ENCODE results near the gene NBAS. TPM values are rescaled to one million over a fixed set of nuclear protein-coding genes. Genes with fewer than 3 reads are reported as not detected.

Gene NBAS
- total and polyA plus RNA-seq, 9 of the 15 experiments (the other 6 are each of a cell fraction or from before 2014, with no cell fraction given): 15.3 to 94.4 (median 69.9) TPM

- H4K20me1 ChIP-seq (replicated peaks; ENCODE audit: control insufficient read depth, insufficient read depth, low read length): no peaks in the 10 kb centered on the region
- DNase-seq (ENCODE audit: extremely low read depth in 1 of 4, low spot score in 3 of 4) (no peak), ATAC-seq (no peak), FAIRE-seq (no peak)
- no TSS peak for BruUV-seq (replicated peaks)
- TF ChIP-seq ETV1 (tag; conservative IDR thresholded peaks at IDR 0.05; ENCODE audit: low read depth) (no peak), TAF1 (IDR thresholded peaks at IDR 0.05; ENCODE audit: control insufficient read depth, extremely low read depth, insufficient read depth, low read length, severe bottlenecking) (no peak), SMARCE1 (IDR thresholded peaks at IDR 0.05) (no peak), NELFE (IDR thresholded peaks at IDR 0.05; ENCODE audit: insufficient read depth, insufficient read length) (no peak), SIN3A (IDR thresholded peaks at IDR 0.05; ENCODE audit: borderline replicate concordance in 2 of 2, control insufficient read depth in 1 of 2, low read depth in 2 of 2, low read length in 2 of 2) (no peak), NFXL1 (CRISPR knock-in tag; IDR thresholded peaks at IDR 0.05) (no peak), MED1 (CRISPR knock-in tag; IDR thresholded peaks at IDR 0.05; ENCODE audit: borderline replicate concordance) (no peak), ZSCAN32 (CRISPR knock-in tag; IDR thresholded peaks at IDR 0.05) (no peak), FOSL1 (tag; conservative IDR thresholded peaks at IDR 0.05) (no peak)
- TF ChIP-seq, protein P1, sequence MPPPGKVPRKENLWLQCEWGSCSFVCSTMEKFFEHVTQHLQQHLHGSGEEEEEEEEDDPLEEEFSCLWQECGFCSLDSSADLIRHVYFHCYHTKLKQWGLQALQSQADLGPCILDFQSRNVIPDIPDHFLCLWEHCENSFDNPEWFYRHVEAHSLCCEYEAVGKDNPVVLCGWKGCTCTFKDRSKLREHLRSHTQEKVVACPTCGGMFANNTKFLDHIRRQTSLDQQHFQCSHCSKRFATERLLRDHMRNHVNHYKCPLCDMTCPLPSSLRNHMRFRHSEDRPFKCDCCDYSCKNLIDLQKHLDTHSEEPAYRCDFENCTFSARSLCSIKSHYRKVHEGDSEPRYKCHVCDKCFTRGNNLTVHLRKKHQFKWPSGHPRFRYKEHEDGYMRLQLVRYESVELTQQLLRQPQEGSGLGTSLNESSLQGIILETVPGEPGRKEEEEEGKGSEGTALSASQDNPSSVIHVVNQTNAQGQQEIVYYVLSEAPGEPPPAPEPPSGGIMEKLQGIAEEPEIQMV (tag; conservative IDR thresholded peaks at IDR 0.05; ENCODE audit: low read depth): no peak
- no peaks in the 10 kb centered on the region for H3K9me1 ChIP-seq (ENCODE audit: control insufficient read depth, insufficient read depth, low read length)
- no peak overlapping the region for H3K27ac ChIP-seq (ENCODE audit: extremely low read depth, low read depth, low read length)
- no peak overlapping the region for H3K4me2 ChIP-seq (ENCODE audit: insufficient read depth, low read length)
- no peak overlapping the region for H3K4me3 ChIP-seq
- peaks cover 13 to 26% of the 10 kb centered on the region in 2 experiments for H3K4me1 ChIP-seq (replicated peaks in 1 of 2; ENCODE audit: control insufficient read depth in 2 of 2, insufficient read depth in 2 of 2, low read length in 2 of 2)
- H3K79me2 ChIP-seq (ENCODE audit: control insufficient read depth, insufficient read depth, low read length): peaks cover 19% of the 10 kb centered on the region
- ChIA-PET CTCF (ENCODE audit: low intra/inter-chr PET ratio) (no interaction called here), POLR2A (interaction anchor here (2.2 kb wide), 1 partner anchor 12 kb away, joined by 5 read pairs; no protein-coding TSS in a partner anchor)
- peak overlapping the region; percentile 66 for H2AFZ ChIP-seq (ENCODE audit: low read depth, low read length)
- no peaks in the 10 kb centered on the region for H3K36me3 ChIP-seq (ENCODE audit: control insufficient read depth, insufficient read depth, low read length)
- intact Hi-C loops (cut with micrococcal nuclease) (no loop called here), in situ Hi-C loops (cut with MboI) (no loop called here)
- H3K9ac ChIP-seq (ENCODE audit: insufficient read depth in 1 of 2, low read depth in 2 of 2, low read length in 2 of 2): no peak overlapping the region
- WGBS (ENCODE audit: insufficient coverage, low coverage, missing lambda C conversion rate): 73% methylated on average over 3 of the region's 3 CpGs
- no peaks in the 10 kb centered on the region for H3K9me3 ChIP-seq (replicated peaks; ENCODE audit: control insufficient read depth, insufficient read depth, low read depth, low read length)
- H3K27me3 ChIP-seq (ENCODE audit: control insufficient read depth in 2 of 2, insufficient read depth in 2 of 2, low read length in 2 of 2): no peaks in the 10 kb centered on the region
Observed at GRCh38 chr2:15565392-15565791, 4.3 kb upstream of the NBAS start.

Data from K562 (cell line).